Chondrocyte (in vitro differentiated cells): ENCODE results near the gene PSG11. TPM values are rescaled to one million over a fixed set of nuclear protein-coding genes. Genes with fewer than 3 reads are reported as not detected.
"Not testable (repeated sequence)": the region's sequence is repeated elsewhere in the genome, so short reads cannot be mapped to it uniquely, and the experiment has no call there.

Experiments
- DNase-seq: peaks from one replicate; pipeline ENCODE4 v3.0.0; 2021; ENCODE audit warnings: mixed read lengths, low spot score
- H3K27ac Mint-ChIP-seq: one replicate; pipeline ENCODE4 v1.8.0; 2021; ENCODE audit warnings: mild to moderate bottlenecking, moderate library complexity, mixed read lengths; ENCODE audit not compliant: unreplicated experiment
- H3K27me3 Mint-ChIP-seq: 2 replicates; pipeline ENCODE4 v1.8.0; 2021; ENCODE audit warnings: low read depth, mixed read lengths
- H3K36me3 Mint-ChIP-seq: 2 replicates; pipeline ENCODE4 v1.8.0; 2021; ENCODE audit warnings: low read depth, mixed read lengths
- H3K4me1 Mint-ChIP-seq: 2 replicates; pipeline ENCODE4 v1.8.0; 2021; ENCODE audit warnings: low read depth, mild to moderate bottlenecking, mixed read lengths
- H3K4me3 Mint-ChIP-seq: one replicate; pipeline ENCODE4 v1.8.0; 2021; ENCODE audit warnings: mild to moderate bottlenecking, moderate library complexity, mixed read lengths; ENCODE audit not compliant: unreplicated experiment
- H3K9me3 Mint-ChIP-seq: 2 replicates; pipeline ENCODE4 v1.8.0; 2021; ENCODE audit warnings: low read depth, mixed read lengths
- CTCF ChIP-seq: fragments of 200-600 bp; sonication (generic); IDR thresholded peaks from 2 replicates; pipeline ENCODE4 v1.5.0; 2021; ENCODE audit warnings: antibody characterized with exemption, mild to moderate bottlenecking, moderate library complexity
- total RNA-seq: library from RNA; stranded (reverse); gene quantifications from 3 replicates; pipeline ENCODE4 v1.2.1, GENCODE V29; 2021

The PSG11 gene
- total RNA-seq, 1 donor from 2014 or later = not detected

GRCh38 chr19:43028866-43029265 is 2.6 kb upstream of the PSG11 start:
- no peak for TF ChIP-seq CTCF
- no peak for DNase-seq
- Mint-ChIP-seq H3K4me1 (no peaks in the 10 kb centered on the region), H3K4me3 (no peak overlapping the region), H3K27me3 (no peaks in the 10 kb centered on the region), H3K9me3 (peaks cover 59% of the 10 kb centered on the region), H3K36me3 (no peaks in the 10 kb centered on the region), H3K27ac (no peak overlapping the region)

GRCh38 chr19:43027985-43028384 is 1.7 kb upstream of the PSG11 start:
- not testable (repeated sequence) for DNase-seq, H3K4me1 Mint-ChIP-seq, H3K4me3 Mint-ChIP-seq, H3K27me3 Mint-ChIP-seq, H3K27ac Mint-ChIP-seq, H3K36me3 Mint-ChIP-seq
- H3K9me3 Mint-ChIP-seq = peaks cover 55% of the 10 kb centered on the region

DNA sequence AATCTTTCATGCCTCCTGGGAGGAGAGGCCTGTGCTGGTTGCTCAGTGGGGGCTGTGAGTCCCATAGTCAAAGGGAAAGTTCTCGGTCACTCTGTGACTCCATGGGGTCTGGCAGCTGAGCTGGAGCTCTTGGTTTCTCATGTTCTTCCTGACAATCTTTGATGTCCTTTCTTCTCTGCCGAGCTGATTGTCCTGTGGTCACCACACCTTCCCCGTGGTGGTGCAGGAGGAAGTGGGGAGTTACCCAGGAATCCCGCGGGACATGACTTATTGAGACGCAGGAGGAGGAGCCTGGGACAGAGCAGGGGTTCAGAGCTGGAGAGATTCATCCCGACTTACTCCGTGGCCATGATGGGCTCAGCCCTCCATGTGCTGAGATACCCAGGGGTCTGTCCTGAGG is 792 bp upstream of the PSG11 start:
- not testable (repeated sequence) for H3K27ac Mint-ChIP-seq, H3K4me3 Mint-ChIP-seq, H3K36me3 Mint-ChIP-seq, H3K4me1 Mint-ChIP-seq, DNase-seq, H3K27me3 Mint-ChIP-seq
- peaks cover 54% of the 10 kb centered on the region for H3K9me3 Mint-ChIP-seq

DNA sequence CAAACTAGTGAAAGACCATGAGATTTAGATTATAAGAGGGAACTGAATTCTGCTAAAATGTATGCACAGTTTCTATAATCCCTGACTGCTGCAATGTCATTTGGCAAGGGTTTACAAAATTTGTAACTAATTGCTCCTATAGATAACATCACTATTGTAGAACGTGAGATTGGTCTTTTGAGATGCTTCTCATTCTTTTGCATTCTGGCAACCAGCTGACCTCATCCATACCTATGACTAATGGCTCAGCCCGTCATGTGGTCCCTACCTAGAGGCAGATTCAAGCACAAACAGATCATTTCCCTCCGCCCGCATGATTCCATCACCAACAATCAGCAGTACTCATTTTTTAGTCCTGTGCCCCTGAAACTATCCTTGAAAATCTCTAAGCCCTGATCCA is 4.2 kb downstream of the PSG11 start:
- H3K4me1 Mint-ChIP-seq, DNase-seq, H3K27ac Mint-ChIP-seq, H3K27me3 Mint-ChIP-seq, H3K4me3 Mint-ChIP-seq, H3K36me3 Mint-ChIP-seq: not testable (repeated sequence)
- H3K9me3 Mint-ChIP-seq = peaks cover 50% of the 10 kb centered on the region

DNA sequence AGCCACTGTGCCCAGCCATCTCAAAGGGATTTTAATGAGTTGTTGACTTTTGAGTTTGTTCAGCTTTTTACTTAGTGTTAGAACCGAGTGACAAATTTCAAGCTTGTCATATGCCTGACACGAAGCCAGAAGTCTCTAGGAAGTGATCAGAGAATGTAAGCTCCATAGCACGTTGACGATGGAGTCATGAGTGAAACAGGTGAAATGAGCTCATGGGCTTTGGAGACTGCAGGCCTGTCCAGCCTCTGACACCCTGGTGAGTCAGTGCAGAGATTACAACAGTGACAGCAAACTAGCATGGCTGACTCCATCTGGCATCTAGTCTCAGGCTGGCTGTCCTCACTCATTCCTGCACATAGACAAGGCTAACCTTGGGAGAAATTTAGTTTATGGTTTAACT is 4.6 kb downstream of the PSG11 start:
- H3K9me3 Mint-ChIP-seq = peaks cover 50% of the 10 kb centered on the region
- not testable (repeated sequence) for H3K27ac Mint-ChIP-seq, H3K4me1 Mint-ChIP-seq, DNase-seq, H3K4me3 Mint-ChIP-seq, H3K27me3 Mint-ChIP-seq, H3K36me3 Mint-ChIP-seq

GRCh38 chr19:43019588-43019987 is 6.7 kb downstream of the PSG11 start:
- H3K36me3 Mint-ChIP-seq, H3K27ac Mint-ChIP-seq, H3K4me1 Mint-ChIP-seq, H3K27me3 Mint-ChIP-seq, DNase-seq, H3K4me3 Mint-ChIP-seq: not testable (repeated sequence)
- H3K9me3 Mint-ChIP-seq = peaks cover 49% of the 10 kb centered on the region

GRCh38 chr19:43005841-43006240 is 20.4 kb downstream of the PSG11 start:
- H3K4me1 Mint-ChIP-seq, DNase-seq, H3K36me3 Mint-ChIP-seq, H3K4me3 Mint-ChIP-seq, H3K27ac Mint-ChIP-seq, H3K27me3 Mint-ChIP-seq: not testable (repeated sequence)
- H3K9me3 Mint-ChIP-seq = peaks cover 52% of the 10 kb centered on the region

DNA sequence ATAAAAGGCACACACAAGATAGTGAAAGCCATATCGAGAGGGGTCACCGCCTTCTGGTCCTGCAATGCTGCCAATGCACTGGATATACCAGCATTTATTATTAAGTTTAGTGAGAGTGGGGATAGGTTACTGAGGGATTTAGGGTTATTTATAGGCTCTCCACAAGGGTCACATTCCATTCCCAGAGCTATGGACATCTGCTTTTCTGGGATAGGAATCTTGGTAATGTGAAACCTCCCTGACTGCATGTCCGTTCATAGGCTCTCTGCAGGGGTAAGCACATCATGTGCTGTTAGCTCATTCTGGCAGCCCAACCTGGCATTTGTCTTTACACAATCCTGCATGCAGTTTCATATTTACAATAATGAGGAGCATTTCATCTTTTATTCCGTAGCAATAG is 21.4 kb downstream of the PSG11 start:
- not testable (repeated sequence) for H3K4me3 Mint-ChIP-seq, H3K27ac Mint-ChIP-seq, H3K36me3 Mint-ChIP-seq, DNase-seq, H3K4me1 Mint-ChIP-seq, H3K27me3 Mint-ChIP-seq
- peaks cover 45% of the 10 kb centered on the region for H3K9me3 Mint-ChIP-seq

- H3K27ac Mint-ChIP-seq, H3K4me3 Mint-ChIP-seq, H3K27me3 Mint-ChIP-seq, H3K36me3 Mint-ChIP-seq, DNase-seq, H3K4me1 Mint-ChIP-seq: not testable (repeated sequence)
- H3K9me3 Mint-ChIP-seq = peaks cover 38% of the 10 kb centered on the region
Observed at GRCh38 chr19:43003634-43004033, 22.6 kb downstream of the PSG11 start.

DNA sequence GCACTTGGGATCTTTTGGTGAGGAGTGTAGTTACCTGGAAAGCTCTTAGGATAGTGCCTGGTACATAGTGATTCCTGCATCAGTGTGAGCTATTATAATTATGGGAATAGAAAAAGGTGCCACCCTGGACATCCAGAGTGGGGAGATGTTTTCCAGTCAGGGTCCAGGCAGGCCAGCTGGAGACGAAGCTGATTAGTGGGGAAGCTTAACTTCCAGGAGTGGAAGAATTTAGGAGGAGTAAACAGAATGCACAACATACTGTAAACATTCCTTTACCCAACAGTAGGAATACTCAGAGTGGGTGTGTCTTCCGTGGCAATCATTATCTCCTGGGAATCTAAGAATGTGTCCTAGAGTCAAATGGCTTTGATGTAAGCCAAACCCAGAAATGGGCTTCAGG is 23.3 kb downstream of the PSG11 start:
- H3K36me3 Mint-ChIP-seq, H3K4me1 Mint-ChIP-seq, H3K27me3 Mint-ChIP-seq, H3K27ac Mint-ChIP-seq, H3K4me3 Mint-ChIP-seq, DNase-seq: not testable (repeated sequence)
- H3K9me3 Mint-ChIP-seq = peaks cover 38% of the 10 kb centered on the region

DNA sequence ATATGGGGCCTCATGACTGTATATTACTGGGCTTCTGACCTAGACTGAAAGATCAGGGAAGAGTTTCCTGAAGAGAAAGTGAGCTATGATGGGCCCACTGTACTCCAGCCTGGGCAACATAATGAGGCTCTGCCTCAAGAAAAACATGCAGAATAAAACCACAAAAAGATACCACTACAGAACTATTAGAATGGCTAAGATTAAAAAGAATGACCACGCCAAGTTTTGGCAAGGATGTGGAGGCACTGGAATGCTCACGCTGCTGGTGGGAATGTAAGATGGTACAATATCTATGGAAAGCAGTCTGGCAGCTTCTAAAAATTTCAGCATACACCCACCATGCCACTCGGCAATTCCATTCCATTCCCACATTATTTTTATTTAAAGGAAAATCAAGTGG is 30.1 kb downstream of the PSG11 start:
- H3K36me3 Mint-ChIP-seq, DNase-seq, H3K4me3 Mint-ChIP-seq, H3K27ac Mint-ChIP-seq, H3K27me3 Mint-ChIP-seq, H3K4me1 Mint-ChIP-seq: not testable (repeated sequence)
- H3K9me3 Mint-ChIP-seq = peaks cover 27% of the 10 kb centered on the region

- H3K4me3 Mint-ChIP-seq, H3K27me3 Mint-ChIP-seq, DNase-seq, H3K36me3 Mint-ChIP-seq, H3K27ac Mint-ChIP-seq, H3K4me1 Mint-ChIP-seq: not testable (repeated sequence)
- peaks cover 44% of the 10 kb centered on the region for H3K9me3 Mint-ChIP-seq
Observed at GRCh38 chr19:42992029-42992604, 34.2 kb downstream of the PSG11 start.
